Measurements from ENCODE around the gene OASL.

OASL gene

DNA sequence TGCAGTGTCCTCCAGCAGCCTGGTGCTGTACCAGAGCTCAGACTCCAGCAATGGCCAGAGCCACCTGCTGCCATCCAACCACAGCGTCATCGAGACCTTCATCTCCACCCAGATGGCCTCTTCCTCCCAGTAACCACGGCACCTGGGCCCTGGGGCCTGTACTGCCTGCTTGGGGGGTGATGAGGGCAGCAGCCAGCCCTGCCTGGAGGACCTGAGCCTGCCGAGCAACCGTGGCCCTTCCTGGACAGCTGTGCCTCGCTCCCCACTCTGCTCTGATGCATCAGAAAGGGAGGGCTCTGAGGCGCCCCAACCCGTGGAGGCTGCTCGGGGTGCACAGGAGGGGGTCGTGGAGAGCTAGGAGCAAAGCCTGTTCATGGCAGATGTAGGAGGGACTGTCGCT is 38.0 kb downstream of the OASL start:
- TF ChIP-seq, protein P1, sequence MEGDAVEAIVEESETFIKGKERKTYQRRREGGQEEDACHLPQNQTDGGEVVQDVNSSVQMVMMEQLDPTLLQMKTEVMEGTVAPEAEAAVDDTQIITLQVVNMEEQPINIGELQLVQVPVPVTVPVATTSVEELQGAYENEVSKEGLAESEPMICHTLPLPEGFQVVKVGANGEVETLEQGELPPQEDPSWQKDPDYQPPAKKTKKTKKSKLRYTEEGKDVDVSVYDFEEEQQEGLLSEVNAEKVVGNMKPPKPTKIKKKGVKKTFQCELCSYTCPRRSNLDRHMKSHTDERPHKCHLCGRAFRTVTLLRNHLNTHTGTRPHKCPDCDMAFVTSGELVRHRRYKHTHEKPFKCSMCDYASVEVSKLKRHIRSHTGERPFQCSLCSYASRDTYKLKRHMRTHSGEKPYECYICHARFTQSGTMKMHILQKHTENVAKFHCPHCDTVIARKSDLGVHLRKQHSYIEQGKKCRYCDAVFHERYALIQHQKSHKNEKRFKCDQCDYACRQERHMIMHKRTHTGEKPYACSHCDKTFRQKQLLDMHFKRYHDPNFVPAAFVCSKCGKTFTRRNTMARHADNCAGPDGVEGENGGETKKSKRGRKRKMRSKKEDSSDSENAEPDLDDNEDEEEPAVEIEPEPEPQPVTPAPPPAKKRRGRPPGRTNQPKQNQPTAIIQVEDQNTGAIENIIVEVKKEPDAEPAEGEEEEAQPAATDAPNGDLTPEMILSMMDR (IDR thresholded peaks at IDR 0.05; ENCODE audit: low read depth, low read length): no peak
- DNase-seq (ENCODE audit: extremely low read depth, low read depth): no peak

DNA sequence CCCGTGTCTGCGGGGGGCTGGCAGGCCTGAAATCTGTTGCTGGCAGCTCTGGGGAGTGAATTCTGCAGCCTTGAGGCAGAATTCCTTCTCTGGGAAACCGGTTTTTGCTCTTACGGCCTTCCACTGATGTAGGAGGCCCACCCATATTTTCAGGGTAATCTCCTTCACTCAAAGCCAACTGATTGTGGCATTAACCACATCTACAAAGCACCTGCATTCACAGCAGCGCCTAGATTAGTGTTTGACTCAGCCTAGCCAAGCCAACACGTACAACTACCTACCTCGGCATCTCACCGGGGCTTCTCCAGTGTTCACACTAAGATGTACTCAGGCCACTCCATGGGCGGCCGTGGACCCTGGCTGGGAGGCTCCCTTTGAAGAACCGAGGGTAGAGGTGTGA is 38.5 kb downstream of the OASL start:
- TF ChIP-seq, protein P1 (IDR thresholded peaks at IDR 0.05; ENCODE audit: low read depth, low read length): no peak
- no peak for DNase-seq (ENCODE audit: extremely low read depth, low read depth)

DNA sequence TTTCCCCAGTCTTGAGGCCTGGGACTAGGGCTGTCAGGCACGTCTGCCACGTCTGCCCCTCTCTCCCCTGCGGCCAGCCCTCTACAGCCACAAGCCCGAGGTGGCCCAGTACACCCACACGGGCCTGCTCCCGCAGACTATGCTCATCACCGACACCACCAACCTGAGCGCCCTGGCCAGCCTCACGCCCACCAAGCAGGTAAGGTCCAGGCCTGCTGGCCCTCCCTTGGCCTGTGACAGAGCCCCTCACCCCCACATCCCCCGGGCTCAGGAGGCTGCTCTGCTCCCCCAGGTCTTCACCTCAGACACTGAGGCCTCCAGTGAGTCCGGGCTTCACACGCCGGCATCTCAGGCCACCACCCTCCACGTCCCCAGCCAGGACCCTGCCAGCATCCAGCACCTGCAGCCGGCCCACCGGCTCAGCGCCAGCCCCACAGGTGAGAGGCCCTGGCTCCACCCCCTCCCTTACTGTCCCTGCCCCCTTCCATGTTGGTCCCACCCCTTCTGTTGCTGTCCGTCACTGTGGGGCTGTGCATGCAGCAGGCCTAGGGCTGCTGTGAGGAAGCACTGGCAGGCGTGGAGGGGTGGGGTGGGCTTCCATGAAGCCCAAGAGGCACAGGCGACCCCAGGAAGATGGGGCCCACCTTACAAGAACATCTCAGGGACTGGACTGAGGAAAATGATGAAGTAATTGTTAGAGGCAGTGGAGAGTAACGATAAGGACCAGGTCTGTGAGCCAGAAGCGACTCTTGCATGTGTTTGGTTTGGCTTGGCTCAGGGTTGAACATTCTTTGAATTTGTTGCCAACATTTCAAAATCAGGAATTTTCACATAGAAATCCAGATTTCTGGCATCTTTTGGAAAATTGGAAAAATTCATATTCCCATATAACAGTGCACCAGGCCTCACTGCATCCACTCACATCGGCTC is 39.6 kb downstream of the OASL start:
- no peak for DNase-seq (ENCODE audit: extremely low read depth, low read depth)
- TF ChIP-seq, protein P1 (IDR thresholded peaks at IDR 0.05; ENCODE audit: low read depth, low read length): no peak

DNA sequence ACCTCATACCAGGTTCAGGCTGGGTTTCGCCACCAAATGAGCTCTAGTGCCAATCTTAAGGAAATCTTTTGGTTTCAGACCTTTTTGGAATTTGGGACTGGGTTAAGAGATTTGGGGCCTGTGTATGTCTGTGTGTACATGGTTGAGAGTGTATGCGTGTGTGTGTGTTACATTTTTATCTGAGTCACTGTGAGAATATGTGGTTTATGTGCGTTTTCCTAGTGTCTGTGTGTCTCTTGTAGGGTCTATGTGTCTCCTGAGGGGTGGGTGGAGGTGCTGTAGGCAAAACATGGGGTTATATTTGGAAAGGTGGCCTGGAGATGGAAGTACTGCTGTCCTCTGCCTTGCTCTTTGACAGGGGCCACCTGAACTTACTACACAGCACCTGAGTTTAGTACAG is 40.6 kb downstream of the OASL start:
- TF ChIP-seq, protein P1 (IDR thresholded peaks at IDR 0.05; ENCODE audit: low read depth, low read length): no peak
- DNase-seq (ENCODE audit: extremely low read depth, low read depth): no peak

DNA sequence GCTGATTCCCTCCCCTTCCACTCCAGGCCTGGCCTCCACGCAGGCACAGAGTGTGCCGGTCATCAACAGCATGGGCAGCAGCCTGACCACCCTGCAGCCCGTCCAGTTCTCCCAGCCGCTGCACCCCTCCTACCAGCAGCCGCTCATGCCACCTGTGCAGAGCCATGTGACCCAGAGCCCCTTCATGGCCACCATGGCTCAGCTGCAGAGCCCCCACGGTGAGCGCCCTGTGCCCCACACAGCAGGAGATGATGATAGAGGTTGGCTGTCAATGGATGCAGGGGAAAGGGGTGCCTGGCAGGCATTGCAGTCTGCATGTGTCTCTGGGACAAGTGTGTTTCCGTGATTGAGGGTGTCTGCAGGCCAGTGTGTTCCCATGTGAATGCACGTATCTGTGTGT is 41.6 kb downstream of the OASL start:
- TF ChIP-seq, protein P1 (IDR thresholded peaks at IDR 0.05; ENCODE audit: low read depth, low read length): no peak
- DNase-seq (ENCODE audit: extremely low read depth, low read depth): no peak

DNA sequence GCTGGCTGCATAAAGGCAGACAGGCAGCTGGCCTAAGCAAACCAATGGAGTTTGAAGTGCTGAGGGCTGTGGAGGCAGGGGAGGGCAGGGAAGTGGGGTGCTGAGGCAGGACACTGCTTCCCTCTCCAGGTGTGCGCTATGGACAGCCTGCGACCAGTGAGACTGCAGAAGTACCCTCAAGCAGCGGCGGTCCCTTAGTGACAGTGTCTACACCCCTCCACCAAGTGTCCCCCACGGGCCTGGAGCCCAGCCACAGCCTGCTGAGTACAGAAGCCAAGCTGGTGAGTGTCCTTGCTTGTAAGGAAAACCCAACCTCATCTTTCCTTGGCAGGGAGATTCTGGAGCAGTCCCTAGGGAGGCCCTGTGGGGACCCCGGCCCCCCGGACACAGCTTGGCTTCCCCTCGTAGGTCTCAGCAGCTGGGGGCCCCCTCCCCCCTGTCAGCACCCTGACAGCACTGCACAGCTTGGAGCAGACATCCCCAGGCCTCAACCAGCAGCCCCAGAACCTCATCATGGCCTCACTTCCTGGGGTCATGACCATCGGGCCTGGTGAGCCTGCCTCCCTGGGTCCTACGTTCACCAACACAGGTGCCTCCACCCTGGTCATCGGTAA is 42.8 kb downstream of the OASL start:
- no peak for DNase-seq (ENCODE audit: extremely low read depth, low read depth)
- TF ChIP-seq, protein P1 (IDR thresholded peaks at IDR 0.05; ENCODE audit: low read depth, low read length): no peak

All from AG09319 (cell line).